Cerebellar cortex (tissue), 1 donor: ENCODE measurements around the gene KIF1A.
"Not testable (repeated sequence)": the region's sequence is repeated elsewhere in the genome, so short reads cannot be mapped to it uniquely, and the experiment has no call there.

Experiments used
- DNase-seq: peaks from one replicate; pipeline ENCODE4 v3.0.0-alpha.2; 2015; ENCODE audit warnings: low spot score

The KIF1A gene

GRCh38 chr2:240703417-240704341 lies 116.3 kb downstream of the KIF1A start:
- no peak for DNase-seq

- DNase-seq, result no peak
These were observed 117.4 kb downstream of the KIF1A start for GRCh38 chr2:240702640-240703011.

GRCh38 chr2:240701736-240702639 lies 118.0 kb downstream of the KIF1A start:
- DNase-seq, result no peak

DNA sequence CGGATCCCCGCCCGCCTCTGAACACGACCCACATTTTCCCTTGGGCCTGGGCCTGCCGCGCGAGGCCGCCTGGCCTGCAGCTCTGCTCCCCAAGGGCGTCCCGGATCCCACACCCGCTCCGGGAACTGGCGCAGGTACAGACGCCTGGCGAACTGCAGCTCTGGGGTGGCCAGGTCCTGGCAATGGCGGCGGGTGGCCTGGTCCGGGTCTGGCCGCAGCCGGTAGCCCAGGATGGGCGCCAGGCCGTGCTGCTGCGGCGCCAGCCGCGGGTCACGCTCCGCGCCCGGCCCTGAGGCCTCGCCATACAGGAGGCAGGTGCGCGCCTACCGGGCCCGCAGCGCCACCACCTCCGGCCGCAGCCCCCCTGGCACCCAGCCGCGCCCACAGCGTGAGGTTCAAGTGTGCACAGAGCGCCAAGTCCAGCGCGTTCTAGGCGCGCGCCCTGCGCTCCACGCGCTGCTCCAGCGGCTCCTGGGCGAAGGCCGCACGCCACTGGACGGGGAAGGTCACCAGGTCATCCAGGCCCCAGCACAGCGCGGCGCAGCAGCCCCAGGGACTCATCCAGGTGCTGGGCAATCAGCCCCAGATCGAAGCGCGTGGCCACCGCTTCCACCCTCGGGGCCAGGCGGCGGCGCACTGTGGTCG lies 118.8 kb downstream of the KIF1A start:
- DNase-seq, result no peak

DNA sequence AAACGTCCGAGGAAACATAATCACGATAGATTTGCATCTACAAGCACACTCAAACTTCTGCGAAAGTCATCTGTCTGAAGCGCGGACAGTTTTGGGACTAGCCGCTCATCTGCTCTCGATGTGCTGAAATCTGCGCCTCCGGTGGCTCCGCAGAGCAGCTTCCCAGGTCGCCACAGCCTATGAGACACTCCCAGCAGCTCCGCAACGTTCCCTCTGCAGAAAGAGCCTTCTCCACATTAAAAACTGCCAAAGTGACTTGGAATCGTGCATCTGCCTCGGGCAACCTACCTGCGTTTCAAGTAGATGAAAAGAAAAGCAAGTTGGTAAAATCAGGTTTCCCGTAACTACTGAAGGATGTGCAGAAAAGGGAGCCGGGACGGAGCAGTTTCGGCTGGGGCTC lies 119.4 kb downstream of the KIF1A start:
- not testable (repeated sequence) for DNase-seq

DNA sequence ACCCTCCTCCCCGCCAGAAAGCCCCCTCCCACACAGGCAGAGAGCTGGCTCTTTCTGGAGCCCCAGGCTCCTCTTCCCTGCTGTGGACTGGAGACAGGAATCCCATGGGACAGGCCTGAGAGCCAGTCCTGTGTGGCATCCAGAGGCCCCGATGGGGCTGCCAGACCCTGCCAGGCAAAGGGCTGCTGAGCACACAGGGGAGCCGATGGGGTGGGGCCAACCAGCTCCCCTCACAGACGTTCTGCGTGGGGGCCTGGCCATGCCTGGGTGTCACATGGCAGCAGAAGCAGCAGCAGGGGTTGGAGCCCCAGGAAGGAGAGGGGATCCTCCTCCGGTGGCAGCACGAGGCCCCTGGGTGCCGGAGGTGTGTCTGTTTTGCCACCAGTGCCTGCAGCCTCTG lies 120.2 kb downstream of the KIF1A start:
- not testable (repeated sequence) for DNase-seq

- DNase-seq, result not testable (repeated sequence)
These were observed 121.0 kb downstream of the KIF1A start for GRCh38 chr2:240698852-240699561.

DNA sequence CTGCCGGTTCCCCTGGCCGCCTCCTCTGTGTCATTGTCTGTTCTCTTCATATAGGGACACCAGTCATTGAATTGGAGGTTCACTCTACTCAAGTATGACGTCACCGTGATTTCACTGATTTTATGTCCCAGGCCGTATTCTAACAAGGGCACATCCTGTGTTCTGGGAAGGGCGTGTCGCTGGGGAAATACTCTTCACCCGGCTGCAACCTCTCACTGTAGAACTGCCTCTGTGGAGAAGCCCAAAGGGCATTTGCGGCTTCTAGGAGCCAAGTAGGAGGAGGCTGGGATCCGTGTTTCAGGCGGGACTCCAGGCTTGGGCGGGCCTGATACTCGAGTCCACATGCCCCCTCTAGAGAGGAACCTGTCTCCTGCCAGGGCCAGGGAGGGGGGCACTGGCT lies 123.5 kb downstream of the KIF1A start:
- DNase-seq, result not testable (repeated sequence)

DNA sequence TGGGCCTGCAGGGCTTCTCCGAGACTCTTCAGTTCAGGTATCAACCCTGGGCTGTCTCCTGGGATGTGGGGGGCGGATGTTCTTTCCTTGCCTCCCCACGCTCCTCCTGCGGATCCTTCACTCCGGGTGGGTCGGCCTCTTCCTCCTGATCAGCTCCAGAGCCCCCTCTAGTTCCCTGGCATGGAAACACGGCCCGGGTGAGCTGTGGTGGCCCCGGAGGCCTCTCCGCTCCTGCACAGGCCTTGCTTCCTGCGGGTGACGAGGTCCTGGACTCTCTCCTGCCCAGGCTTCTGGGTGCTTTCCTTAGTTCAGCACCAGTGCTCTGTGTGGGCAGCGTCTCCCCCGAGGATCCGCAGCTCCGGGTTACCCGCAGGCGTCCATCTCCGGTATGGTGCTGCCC lies 124.4 kb downstream of the KIF1A start:
- DNase-seq, result not testable (repeated sequence)

- not testable (repeated sequence) for DNase-seq
These were observed 125.7 kb downstream of the KIF1A start for GRCh38 chr2:240694304-240694703.

DNA sequence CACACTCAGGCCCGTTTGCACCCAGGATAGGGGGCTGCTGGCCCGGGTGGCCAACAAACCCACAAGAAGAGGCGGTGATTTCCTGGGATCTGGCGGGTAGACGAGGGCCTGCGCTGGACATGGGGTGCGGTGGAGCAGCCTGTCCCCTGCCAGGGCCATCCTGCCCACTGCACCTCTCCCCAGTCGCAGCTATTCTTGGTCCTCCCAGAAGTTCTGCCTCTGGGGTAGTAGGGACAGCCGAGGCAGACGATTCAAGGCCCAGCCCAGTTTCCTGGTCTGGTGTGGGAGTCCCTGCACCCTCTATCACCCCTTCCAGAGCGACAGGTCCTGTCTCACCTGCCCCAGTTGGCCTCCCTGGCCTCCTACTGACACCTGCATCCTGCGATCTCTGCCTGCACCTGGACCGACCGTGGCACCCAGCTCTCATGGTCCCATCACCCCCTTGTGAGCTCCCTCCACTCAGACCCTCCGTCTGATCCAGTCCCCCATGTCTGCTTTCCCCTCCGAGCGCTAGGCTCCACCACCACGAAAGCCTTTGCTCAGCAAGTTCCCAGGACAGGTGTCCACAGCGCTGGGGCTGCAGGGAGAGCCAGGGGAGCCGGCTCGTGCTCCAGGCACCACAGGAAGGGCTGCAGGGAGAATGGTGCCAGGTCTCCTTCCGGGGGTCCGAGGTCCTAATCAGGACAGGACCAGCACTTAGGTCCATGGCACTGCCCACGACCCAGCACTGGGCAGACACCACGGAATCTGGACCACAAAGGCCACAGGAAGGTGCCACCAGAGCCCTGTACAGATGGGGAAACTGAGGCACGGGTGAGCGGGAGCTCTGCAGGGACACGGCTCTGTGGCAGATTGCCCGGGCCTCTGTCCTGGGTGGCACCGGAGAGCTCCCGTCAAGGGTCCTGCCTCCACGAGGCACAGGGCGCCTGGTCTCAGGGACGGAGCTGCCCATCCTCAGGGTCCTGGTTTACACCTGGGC lies 127.1 kb downstream of the KIF1A start:
- DNase-seq, result not testable (repeated sequence)

DNA sequence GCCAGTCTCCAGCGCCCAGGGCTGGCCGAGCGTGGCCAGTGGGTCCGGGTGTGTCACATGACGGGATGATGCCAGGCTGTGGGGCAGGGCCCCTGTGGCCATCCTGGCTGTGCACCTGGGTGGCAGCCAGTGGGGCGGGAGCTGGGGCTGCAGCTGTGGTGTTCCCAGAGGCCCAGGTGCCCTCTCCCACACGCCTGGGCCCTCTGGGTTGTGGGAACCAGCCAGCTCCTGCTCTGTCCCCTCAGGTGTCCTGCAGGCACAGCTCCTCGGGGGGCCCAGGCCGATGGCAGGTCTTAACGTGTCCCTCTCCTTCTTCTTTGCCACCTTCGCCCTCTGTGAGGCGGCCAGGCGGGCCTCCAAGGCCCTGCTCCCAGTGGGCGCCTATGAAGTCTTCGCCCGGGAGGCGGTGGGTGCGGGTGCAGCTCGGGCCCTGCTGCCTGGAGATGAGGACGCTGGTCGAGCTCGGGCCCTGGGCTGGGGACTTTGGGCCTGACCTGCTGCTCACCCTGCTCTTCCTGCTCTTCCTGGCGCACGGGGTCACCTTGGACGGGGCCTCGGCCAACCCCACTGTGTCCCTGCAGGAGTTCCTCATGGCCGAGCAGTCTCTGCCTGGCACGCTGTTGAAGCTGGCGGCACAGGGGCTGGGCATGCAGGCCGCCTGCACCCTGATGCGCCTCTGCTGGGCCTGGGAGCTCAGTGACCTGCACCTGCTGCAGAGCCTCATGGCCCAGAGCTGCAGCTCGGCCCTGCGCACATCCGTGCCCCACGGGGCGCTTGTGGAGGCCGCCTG lies 128.2 kb downstream of the KIF1A start, which contains the start of gene AQP12A:
Gene AQP12A (plus strand): TSS at position 236 of the 790 bp plus-strand sequence. CDS start 48 bp downstream, at position 284.
- DNase-seq, result not testable (repeated sequence)

GRCh38 chr2:240691075-240691427 lies 129.0 kb downstream of the KIF1A start:
- DNase-seq, result not testable (repeated sequence)

GRCh38 chr2:240690421-240691074 lies 129.5 kb downstream of the KIF1A start:
- DNase-seq, result peak; percentile 84

DNA sequence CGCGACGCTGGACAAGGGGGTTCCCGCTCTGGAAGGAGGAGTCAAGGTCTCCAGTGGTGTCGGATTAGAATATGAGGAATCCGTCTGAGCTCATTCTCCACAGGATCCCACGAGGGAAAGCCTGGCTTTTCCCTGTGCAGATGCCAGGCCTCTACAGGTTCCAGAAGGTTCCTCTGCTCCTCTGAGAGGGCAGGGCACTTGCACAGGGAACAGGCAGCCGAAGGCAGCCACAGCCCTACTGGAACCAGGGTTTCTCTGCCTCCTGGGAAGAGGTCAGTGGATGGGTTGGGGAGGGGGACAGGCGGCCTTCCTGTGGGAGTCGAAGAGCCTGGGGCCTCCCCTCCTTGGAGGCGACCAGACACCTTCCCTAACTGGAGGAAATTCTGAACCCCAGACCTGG lies 130.0 kb downstream of the KIF1A start:
- DNase-seq, result no peak

DNA sequence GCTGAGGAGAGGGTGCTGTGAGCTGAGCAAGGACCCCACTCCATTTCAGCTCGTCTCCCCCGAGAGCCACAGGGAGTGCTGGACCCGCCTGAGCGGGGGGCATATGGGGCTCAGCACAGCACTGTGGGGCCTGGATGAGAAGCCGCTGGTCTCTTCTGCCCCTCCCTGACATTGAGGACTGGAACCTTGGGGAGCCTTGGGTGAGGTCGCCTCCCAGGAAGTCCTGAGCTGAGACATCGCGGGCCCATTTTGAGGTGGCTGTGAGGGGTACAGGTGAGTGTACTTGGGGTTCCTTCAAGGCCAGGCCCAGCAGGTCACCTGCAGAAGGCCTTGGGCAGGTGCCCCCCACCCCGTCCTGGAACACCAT lies 131.5 kb downstream of the KIF1A start:
- no peak for DNase-seq

DNA sequence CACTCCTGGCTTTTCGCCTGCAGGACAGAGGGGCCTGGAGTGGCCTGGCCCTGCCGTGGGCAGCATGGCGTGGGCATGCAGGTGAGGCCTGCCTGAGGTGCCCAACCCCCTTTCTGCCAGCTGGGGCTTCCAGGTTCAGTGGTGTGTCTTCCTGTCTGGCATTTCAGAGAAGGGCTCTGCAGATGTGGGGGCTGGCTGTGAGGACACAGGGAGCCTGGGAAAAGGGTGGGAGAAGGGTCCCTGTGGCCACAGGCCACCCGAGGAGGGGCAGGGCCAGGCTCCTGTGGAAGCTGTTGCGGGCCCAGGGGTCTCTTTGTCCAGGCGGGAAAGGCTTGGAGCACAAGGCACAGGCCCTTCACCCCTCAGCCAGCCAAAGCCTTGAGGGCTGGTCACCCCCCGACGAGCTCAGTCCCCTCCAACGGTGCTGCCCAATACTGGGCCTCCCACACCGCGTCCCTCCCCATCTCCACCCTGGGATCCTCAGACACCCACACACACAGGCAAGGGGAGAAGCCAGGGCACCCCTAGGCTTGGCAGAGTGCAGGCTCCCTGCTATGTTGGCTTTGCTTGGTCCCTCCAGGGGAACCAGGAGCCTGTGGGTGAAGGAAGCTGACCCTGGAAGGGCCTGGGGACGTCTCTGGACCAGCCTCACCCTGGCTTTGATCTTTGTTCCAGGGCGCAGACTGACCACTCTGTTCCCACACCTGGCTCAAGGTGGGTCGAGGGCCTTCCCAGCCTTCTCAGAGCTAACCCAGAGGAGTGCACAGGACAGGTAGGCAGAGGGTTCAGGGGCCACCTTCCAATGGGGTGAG lies 132.1 kb downstream of the KIF1A start:
- DNase-seq, result no peak
